GM12875 (cell line): ENCODE measurements around the gene GNAZ.

Source experiments
- H3K4me3 ChIP-seq: one replicate; pipeline ENCODE4 v1.5.1; 2011; ENCODE audit warnings: low read depth, low read length, control low read depth
- CTCF ChIP-seq: IDR thresholded peaks from 2 replicates; pipeline ENCODE4 v1.5.1; 2011; ENCODE audit warnings: low read depth, mild to moderate bottlenecking, control low read depth, inconsistent platforms, low read length, moderate library complexity, borderline replicate concordance; ENCODE audit not compliant: insufficient read depth

The GNAZ gene

GRCh38 chr22:23113067-23113846, 42.9 kb downstream of the GNAZ start:
- TF ChIP-seq CTCF: no peak

GRCh38 chr22:23113847-23114720, 43.8 kb downstream of the GNAZ start:
- H3K4me3 ChIP-seq: no peak overlapping the region
- no peak for TF ChIP-seq CTCF

More at GRCh38 chr22:23113067-23113846, 42.9 kb downstream of the GNAZ start:
- H3K4me3 ChIP-seq: no peak overlapping the region

GRCh38 chr22:23114721-23115020, 44.4 kb downstream of the GNAZ start:
- H3K4me3 ChIP-seq: no peak overlapping the region
- TF ChIP-seq CTCF: no peak

GRCh38 chr22:23115369-23115768, 45.0 kb downstream of the GNAZ start:
- no peak overlapping the region for H3K4me3 ChIP-seq
- TF ChIP-seq CTCF: no peak

- no peak for TF ChIP-seq CTCF
- H3K4me3 ChIP-seq: no peak overlapping the region
Measured at GRCh38 chr22:23115825-23116494, 45.6 kb downstream of the GNAZ start.

GRCh38 chr22:23116506-23117263, 46.4 kb downstream of the GNAZ start:
- no peak overlapping the region for H3K4me3 ChIP-seq
- TF ChIP-seq CTCF: no peak
